Measurements from ENCODE around the gene EIF2S2.
A peak's percentile ranks its signal among the peaks of the same experiment; 100 is the strongest.

EIF2S2 gene

GRCh38 chr20:34088305-34089174 is 23.5 kb downstream of the EIF2S2 start:
- DNase-seq (ENCODE audit: low read depth in 2 of 2): no peak

GRCh38 chr20:34085544-34086040 is 26.5 kb downstream of the EIF2S2 start:
- no peak for DNase-seq (ENCODE audit: low read depth in 2 of 2)

- DNase-seq (ENCODE audit: low read depth in 2 of 2): no peak
These were observed 27.7 kb downstream of the EIF2S2 start for GRCh38 chr20:34084227-34084923.

- DNase-seq (ENCODE audit: low read depth in 2 of 2): no peak
These were observed 28.3 kb downstream of the EIF2S2 start for GRCh38 chr20:34083781-34084180.

- DNase-seq (ENCODE audit: low read depth in 2 of 2): no peak
These were observed 28.9 kb downstream of the EIF2S2 start for GRCh38 chr20:34083137-34083536.

GRCh38 chr20:34082232-34082887 is 29.7 kb downstream of the EIF2S2 start:
- DNase-seq (ENCODE audit: low read depth in 2 of 2): no peak

- no peak for DNase-seq (ENCODE audit: low read depth in 2 of 2)
These were observed 32.2 kb downstream of the EIF2S2 start for GRCh38 chr20:34079818-34080217.

GRCh38 chr20:34078540-34078939 is 33.5 kb downstream of the EIF2S2 start:
- no peak for DNase-seq (ENCODE audit: low read depth in 2 of 2)

GRCh38 chr20:34076952-34077351 is 35.1 kb downstream of the EIF2S2 start:
- no peak for DNase-seq (ENCODE audit: low read depth in 2 of 2)

- no peak for DNase-seq (ENCODE audit: low read depth in 2 of 2)
These were observed 36.4 kb downstream of the EIF2S2 start for GRCh38 chr20:34075647-34076046.

GRCh38 chr20:34074101-34074760 is 37.8 kb downstream of the EIF2S2 start:
- peak; percentile 14 to 18 for DNase-seq (ENCODE audit: low read depth in 2 of 2)

- DNase-seq (ENCODE audit: low read depth in 2 of 2): no peak
These were observed 39.3 kb downstream of the EIF2S2 start for GRCh38 chr20:34072778-34073177.

GRCh38 chr20:34072076-34072475 is 40.0 kb downstream of the EIF2S2 start:
- DNase-seq (ENCODE audit: low read depth in 2 of 2): no peak

- DNase-seq (ENCODE audit: low read depth in 2 of 2): no peak
These were observed 41.2 kb downstream of the EIF2S2 start for GRCh38 chr20:34070859-34071258.

- no peak for DNase-seq (ENCODE audit: low read depth in 2 of 2)
These were observed 42.0 kb downstream of the EIF2S2 start for GRCh38 chr20:34070079-34070439.

GRCh38 chr20:34069341-34070078 is 42.5 kb downstream of the EIF2S2 start:
- DNase-seq (ENCODE audit: low read depth in 2 of 2): peak; percentile 17 to 23

GRCh38 chr20:34068001-34068400 is 44.0 kb downstream of the EIF2S2 start:
- DNase-seq (ENCODE audit: low read depth in 2 of 2): no peak

- no peak for DNase-seq (ENCODE audit: low read depth in 2 of 2)
These were observed 45.5 kb downstream of the EIF2S2 start for GRCh38 chr20:34066476-34067090.

GRCh38 chr20:34065260-34065659 is 46.8 kb downstream of the EIF2S2 start:
- DNase-seq (ENCODE audit: low read depth in 2 of 2): no peak

- no peak for DNase-seq (ENCODE audit: low read depth in 2 of 2)
These were observed 47.8 kb downstream of the EIF2S2 start for GRCh38 chr20:34064286-34064685.
